Limb (tissue), 2 donors: Measurements from ENCODE around the gene EPS8.
"Not testable (repeated sequence)": the region's sequence is repeated elsewhere in the genome, so short reads cannot be mapped to it uniquely, and the experiment has no call there.

Source experiments
- DNase-seq, 2 donors: peaks; one replicate each; pipeline ENCODE4 v3.0.0-alpha.2; 2016; ENCODE audit errors: extremely low spot score in 2 of 2

Gene EPS8

DNA sequence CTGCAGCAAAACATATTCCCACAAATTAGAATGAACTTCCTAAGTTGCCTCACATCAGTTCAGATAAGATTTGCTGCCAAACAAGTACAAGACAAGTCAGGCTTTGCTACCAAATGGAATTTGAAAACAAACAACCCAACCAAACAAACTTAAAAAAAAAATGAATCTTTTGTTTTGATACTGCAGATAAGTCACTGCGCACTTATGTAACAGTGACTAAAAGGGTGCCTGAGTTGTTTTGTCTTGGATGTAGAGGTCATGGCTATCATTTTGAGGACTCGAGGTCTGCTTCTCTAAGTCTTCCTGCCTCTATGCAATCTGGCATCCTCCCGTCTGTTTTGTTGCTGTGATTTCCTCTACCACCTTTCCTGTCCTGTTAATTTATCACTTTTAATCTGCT is 11.1 kb upstream of the EPS8 start:
- no peak for DNase-seq

DNA sequence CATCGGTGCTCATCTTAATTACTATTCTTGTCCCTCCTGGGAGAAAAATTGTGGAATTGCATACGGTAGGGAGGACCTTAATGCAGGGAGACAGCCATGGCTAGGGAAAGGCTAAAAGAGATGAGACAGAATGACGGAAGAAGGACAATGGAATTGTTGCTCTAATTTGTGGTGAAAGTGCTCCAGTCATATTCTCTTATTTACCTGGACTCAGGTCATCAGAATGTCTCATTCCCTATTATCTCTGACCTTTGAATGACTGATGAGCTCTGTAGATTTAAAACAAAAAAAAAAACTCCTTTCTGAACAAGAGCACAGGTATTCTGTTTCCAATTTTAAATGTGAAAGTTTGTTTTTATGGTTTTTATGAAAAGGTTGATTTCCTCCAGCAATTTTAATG is 8.6 kb upstream of the EPS8 start:
- no peak for DNase-seq

DNA sequence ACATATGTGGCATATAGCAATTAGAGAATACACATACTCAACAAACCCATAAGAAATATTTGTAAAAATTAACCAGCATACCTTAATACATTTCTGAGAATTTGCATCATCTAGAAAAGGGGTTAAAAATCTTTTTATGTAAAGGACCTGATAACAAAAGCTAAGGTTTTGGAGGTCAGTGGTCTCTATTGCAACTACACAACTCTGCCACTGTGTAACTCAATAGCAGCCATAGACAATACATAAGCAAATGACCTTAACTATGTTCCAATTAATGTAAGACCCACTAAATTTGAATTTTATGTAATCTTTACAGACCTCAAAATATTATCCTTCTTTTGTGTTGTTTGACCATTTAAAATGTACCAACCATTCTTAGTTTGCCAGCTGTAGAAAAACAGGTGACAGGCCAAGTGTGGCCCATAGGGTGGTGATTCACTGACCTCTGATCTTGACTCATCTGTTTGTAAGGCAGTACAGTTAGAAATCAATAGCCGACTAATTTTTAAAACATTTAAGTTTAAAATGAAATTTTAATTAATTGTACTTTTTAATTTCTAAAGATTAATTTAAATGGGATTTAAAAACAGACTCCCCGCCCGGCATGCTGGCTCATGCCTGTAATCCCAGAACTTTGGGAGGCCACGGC is 7.4 kb upstream of the EPS8 start:
- DNase-seq: no peak

DNA sequence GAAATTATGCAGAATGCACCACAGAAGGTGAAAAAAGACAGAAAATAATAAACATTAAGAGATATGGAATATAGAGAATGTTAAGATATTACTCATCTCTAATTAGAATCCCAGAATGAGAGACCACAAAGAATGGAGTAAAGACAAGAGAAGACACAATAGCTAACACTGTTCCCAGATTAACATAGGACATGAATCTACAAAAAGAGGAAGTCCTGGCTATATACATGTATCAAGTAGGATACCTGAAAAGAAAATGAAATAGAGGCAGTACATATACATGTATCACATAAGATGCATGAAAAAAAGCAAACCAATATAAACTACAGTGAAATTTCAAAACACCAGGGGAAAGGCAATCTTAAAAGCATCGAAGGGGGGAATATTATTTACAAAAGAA is 5.6 kb upstream of the EPS8 start:
- DNase-seq: no peak

DNA sequence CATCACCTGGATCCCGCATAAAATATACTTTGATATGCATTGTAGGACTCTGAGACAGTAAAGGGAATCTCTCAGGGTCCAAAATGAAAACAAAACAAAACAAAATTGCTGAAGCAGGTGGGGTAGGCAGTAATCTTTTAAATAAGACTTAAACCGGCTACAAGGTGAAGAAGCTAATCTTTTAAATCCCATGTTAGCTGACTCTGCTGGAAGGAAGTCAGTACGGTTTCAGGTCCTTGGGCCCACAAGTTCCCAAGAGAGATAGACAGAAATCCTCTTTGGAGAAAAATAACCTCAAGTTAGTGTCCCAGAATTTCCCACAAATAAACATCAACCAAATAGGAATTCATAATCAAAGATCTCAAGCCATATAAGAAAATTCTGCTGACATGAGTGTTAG is 5.0 kb upstream of the EPS8 start:
- no peak for DNase-seq

DNA sequence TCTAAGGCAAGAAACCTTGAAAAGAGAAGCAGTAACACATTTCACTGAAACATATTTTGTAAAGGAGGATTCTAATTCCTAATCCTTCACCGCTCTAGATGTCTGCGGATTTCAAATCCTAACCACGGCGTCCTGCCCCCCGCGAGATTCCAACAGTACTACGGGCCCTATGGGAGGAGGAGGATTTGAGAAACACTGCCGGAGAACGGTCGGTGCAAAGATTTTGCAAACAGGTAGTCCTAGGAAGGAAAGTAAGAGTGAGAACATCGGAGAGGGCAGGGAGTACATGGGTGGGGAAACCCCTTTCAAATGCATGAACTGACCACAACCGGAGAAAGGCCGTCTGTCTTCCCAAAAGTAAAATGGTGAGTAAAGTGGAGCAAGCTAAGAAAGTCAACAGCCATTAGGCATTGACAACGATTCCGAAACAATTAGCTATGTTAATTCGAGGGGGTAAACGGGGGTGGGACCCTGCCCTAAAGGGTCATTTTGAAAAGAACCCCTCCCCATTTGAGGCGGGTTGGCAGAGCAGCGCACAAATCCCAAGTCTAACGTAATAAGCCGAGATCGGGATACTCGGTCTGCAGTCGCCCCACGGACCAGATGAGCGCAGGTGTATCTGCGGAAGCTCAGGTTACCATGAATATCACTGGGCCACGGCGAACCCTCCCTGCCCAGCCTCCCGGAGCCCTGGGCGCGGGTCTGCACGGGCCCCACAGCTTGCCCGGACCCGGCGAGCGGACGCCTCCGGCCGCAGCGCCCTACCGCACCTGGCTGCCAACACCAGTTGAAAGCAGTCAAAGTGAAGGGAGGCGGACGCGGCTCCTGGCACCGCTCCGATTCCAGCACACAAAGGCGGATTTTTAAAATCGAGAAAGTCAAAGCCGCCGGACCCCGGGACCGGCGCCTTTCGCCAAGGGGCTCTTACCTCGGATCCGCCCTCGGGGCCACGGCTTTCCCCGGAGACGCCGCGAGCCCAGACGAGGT is 662 bp downstream of the EPS8 start:
- peak; percentile 38 to 50 for DNase-seq

GRCh38 chr12:15787778-15788177 is 1.4 kb downstream of the EPS8 start:
- DNase-seq: no peak

DNA sequence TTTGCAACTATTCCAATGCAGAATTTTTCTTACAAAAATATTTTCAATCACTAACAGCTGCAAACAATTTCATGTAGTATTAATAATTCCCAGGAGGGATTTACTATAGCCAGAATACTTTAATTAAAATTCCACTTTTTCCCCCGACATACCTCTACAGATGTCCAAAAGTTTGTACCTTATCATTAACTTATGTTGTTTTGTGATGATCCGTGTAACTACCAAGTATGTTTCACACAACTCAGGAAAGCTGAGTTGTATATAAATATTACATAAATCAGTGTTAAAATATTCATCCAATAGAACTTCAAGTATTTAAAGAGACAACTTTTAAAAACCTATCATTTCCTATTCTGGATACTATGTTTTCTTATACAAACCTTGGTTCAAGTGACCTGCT is 2.4 kb downstream of the EPS8 start:
- no peak for DNase-seq

DNA sequence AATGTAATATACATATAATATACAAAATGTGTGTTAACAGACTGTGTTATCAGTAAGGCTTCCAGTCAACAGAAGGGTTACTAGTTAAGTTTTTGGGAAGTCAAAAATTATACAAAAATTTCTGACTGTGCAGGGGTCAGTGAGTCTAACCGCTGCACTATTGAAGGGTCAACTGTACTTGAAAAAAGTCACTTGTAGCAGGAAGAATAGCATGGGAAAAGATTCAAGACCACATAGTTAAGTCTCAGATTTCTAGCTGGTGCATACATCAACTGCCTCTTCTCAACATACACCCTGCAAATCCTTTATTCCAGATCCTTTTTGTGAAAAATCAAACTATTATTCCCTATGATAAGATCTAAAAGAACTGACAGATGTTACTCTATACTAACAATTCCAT is 5.9 kb downstream of the EPS8 start:
- no peak for DNase-seq

- DNase-seq: no peak
These were observed 6.5 kb downstream of the EPS8 start for GRCh38 chr12:15782667-15783066.

- DNase-seq: no peak
These were observed 9.3 kb downstream of the EPS8 start for GRCh38 chr12:15779925-15780324.

GRCh38 chr12:15778126-15778525 is 11.1 kb downstream of the EPS8 start:
- no peak for DNase-seq

GRCh38 chr12:15777355-15778012 is 11.7 kb downstream of the EPS8 start:
- no peak for DNase-seq

- no peak for DNase-seq
These were observed 12.7 kb downstream of the EPS8 start for GRCh38 chr12:15776532-15776931.

- no peak for DNase-seq
These were observed 14.4 kb downstream of the EPS8 start for GRCh38 chr12:15774819-15775218.

GRCh38 chr12:15772405-15773018 is 16.7 kb downstream of the EPS8 start:
- DNase-seq: no peak

GRCh38 chr12:15770581-15770980 is 18.6 kb downstream of the EPS8 start:
- no peak for DNase-seq

GRCh38 chr12:15770021-15770420 is 19.2 kb downstream of the EPS8 start:
- DNase-seq: no peak

DNA sequence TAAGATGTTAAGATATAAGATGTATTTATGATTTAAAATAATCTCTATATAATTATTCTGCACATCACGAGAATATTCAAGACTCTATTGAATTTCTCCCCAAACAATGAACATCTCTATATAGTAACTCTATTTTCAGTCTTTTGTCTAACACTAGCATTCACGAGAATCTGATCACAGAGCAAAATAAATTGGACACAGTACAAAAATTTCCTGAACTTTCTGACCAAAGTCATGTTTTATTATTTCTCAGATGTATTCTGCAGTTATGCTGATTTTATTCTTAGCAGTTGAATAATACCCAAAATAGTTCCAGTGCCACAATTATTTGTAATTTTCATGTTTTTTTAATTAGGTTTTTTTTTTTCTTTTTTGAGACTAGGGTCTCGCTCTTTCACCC is 19.6 kb downstream of the EPS8 start:
- DNase-seq: no peak

- DNase-seq: no peak
These were observed 21.9 kb downstream of the EPS8 start for GRCh38 chr12:15767301-15767700.

DNA sequence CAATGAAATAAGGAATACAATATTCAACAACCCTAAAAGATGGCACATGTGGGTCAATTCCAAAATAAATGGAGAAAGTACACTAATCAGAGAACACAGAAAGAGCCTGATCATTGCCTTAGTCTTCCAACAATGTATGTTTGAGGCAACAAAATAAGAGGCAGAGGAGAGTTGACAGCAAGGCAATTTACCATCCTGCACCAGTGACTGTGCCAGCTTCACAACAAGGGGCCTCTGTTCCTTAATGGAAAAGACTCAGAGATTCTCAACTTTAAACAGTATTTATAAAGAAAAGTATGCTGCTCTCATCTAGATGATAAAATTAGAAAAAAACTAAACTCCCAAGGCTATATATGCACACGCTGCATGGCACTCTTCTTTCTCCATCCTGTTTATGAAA is 25.9 kb downstream of the EPS8 start:
- no peak for DNase-seq

DNA sequence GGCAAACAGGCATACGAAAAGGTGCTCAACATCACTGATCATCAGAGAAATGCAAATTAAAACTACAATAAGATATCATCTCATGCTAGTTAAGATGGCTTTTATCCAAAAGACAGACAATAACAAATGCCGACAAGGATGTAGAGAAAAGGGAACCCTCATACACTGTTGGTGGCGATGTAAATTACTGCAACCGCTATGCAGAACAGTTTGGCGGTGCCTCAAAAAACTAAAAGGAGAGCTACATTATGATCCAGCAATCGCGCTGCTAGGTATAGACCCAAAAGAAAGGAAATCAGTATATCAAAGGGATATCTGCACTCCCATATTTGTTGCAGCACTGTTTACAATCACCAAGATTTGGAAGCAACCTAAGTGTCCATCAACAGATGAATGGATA is 27.0 kb downstream of the EPS8 start:
- not testable (repeated sequence) for DNase-seq
